Activated CD4-positive, alpha-beta T cell treated with anti-CD3 and anti-CD28 coated beads, Interleukin-2, Interleukin-6, amounts not matched to agents 100 ng/mL and 50 ng/mL, durations not matched to agents 16 hours and 8 hours (primary cell): ENCODE data around the gene ELMOD2.

Experiments used
- DNase-seq: peaks from one replicate; pipeline ENCODE4 v3.0.0-alpha.2; 2020

ELMOD2 gene

DNA sequence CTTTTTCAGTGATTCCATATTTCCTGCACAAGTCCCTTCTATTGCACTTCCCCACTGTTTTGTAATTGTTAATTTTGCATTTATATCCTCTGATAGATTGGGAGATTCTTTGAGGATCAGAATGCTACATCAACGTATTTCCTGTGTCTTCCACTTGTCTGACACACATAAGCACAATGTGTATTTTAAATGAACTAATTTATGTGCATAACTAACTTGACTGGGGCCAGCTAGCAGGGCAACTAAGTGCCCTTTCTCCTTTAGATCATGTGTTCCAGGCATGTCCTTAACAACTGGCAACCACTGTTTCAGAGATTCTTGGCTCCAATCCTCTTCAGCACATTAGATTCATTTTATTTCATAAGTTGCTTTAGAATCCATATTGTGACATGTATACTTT is 60.5 kb downstream of the ELMOD2 start:
- no peak for DNase-seq

DNA sequence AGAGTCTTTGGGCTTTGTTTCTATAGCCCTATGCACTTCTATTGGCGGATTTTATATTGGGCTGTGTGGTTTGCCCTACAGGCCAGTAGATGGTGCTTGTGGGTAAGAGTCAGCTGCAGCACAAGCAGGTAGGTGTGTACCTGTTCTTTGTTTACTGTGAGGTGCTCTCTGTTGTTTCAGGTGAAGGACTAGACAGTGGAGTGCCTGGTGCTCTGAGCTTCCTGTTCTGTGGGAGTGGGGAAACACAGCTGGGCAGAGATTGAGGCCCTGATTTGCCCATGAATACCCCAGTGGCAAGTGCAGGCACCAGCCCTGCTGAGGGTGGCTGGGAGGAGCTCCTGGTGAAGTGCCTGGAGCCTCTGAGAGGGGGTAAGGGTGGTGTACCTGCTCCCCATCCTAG is 71.1 kb downstream of the ELMOD2 start:
- DNase-seq = peak; percentile 4

DNA sequence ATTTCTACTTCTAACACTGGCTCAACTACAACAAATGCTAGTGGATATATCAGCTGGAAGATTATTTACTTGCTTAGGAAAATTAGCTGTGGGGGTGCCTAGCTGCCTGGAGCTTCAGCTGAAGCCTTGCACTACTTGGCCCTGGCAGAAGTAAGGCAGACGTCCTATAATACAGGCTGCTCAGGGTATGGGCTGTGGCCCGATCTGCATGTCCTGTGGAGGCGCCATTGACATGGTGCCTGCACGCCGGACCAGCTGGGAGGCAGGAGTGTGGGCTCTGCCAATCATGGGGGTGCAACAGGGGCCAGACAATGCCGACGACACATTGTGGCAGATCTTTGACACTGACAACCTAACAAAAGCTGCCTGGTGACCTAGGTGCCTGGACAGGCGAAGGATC is 76.4 kb downstream of the ELMOD2 start:
- DNase-seq = no peak

DNA sequence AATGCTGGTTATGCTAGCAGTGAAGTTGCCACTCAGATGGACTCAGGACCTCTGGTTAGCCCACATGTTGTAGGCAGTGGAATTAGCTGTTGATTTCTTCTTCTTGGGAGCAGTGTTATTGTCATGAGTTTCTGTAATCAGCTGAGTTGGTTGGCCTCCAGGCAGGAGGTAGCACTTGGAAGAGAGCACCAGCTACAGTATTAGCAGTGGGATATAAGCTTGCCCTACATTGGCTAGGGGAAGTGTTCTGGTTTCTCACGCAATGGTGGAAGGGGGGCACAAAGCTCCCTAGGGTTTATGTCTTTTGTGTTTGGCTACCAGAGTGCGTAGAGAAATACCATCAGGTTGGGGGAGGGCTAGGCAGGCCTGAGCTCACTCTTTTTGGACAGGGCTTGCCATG is 78.7 kb downstream of the ELMOD2 start:
- DNase-seq = no peak

DNA sequence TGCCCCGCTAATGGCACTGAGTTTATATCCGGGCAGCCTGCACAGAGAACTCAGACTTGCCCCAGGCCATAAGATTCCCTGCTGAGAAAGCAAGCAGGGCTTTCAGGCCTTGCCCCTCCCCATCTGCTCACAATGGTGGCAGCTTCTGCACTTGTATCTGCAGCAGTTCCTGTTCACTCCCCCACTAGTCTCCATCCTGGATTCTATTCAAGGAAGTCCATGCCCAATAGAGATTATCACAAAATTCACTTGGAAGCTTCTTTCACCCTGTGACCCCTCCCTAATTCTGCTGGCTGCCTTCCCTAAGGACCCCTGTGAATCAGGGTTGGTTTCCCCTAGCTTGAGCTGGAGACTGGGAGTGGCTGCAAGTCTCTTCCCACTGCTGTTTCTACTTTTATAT is 79.3 kb downstream of the ELMOD2 start:
- no peak for DNase-seq
